Activated B cell treated with CpG ODN at 0.5 μM for 24 hours (primary cell): Measurements from ENCODE around the gene NNMT. TPM values are rescaled to one million over a fixed set of nuclear protein-coding genes. Genes with fewer than 3 reads are reported as not detected.

Experiments used
- ATAC-seq: fragments of 200-7000 bp; cut with Tn5 transposase; one replicate; pipeline ENCODE4 v1.10.0; 2021; ENCODE audit warnings: low read depth, mild to moderate bottlenecking, moderate library complexity
- CTCF ChIA-PET: fragments of 350-600 bp; sonication (Branson Sonifier 250); formaldehyde crosslinking; loops from one replicate; lab custom pipeline; 2021; ENCODE audit warnings: antibody characterized with exemption; lab: Charles Lee
- POLR2A ChIA-PET: fragments of 350-600 bp; sonication (Branson Sonifier 250); formaldehyde crosslinking; loops from one replicate; lab custom pipeline; 2021; ENCODE audit warnings: antibody characterized with exemption; lab: Charles Lee
- DNase-seq: peaks from one replicate; pipeline ENCODE4 v3.0.0; 2022
- H3K27ac Mint-ChIP-seq: one replicate; pipeline ENCODE4 v1.8.0; 2020; ENCODE audit warnings: mixed read lengths
- H3K27me3 Mint-ChIP-seq: one replicate; pipeline ENCODE4 v1.8.0; 2021; ENCODE audit warnings: mixed read lengths
- H3K36me3 Mint-ChIP-seq: one replicate; pipeline ENCODE4 v1.8.0; 2021; ENCODE audit warnings: low read depth, mixed read lengths
- H3K4me1 Mint-ChIP-seq: one replicate; pipeline ENCODE4 v1.8.0; 2021; ENCODE audit warnings: mixed read lengths
- H3K4me3 Mint-ChIP-seq: one replicate; pipeline ENCODE4 v1.8.0; 2020; ENCODE audit warnings: mild to moderate bottlenecking, mixed read lengths
- H3K9me3 Mint-ChIP-seq: one replicate; pipeline ENCODE4 v1.8.0; 2020; ENCODE audit warnings: mixed read lengths
- CTCF ChIP-seq: fragments of 200-600 bp; IDR thresholded peaks from one replicate; pipeline ENCODE4 v1.8.0; 2022; ENCODE audit warnings: antibody characterized with exemption, mild to moderate bottlenecking
- intact Hi-C: fragments of 100-400 bp; cut with micrococcal nuclease; formaldehyde crosslinking; loops from one replicate; pipeline ENCODE4 v1.15.1; 2024
- total RNA-seq: library from RNA; stranded (reverse); gene quantifications from 2 replicates; pipeline ENCODE4 v1.2.3, GENCODE V29; 2022

NNMT gene
- total RNA-seq, 1 donor from 2014 or later = not detected

- H3K4me1 Mint-ChIP-seq = no peaks in the 10 kb centered on the region
- TF ChIP-seq CTCF = no peak
- DNase-seq = no peak
- intact Hi-C loops = no loop called here
- POLR2A ChIA-PET = no interaction called here
- no peaks in the 10 kb centered on the region for H3K9me3 Mint-ChIP-seq
- H3K27ac Mint-ChIP-seq = no peak overlapping the region
- no peak for ATAC-seq
- H3K27me3 Mint-ChIP-seq = peaks cover 16% of the 10 kb centered on the region
- H3K36me3 Mint-ChIP-seq = no peaks in the 10 kb centered on the region
- H3K4me3 Mint-ChIP-seq = no peak overlapping the region
- CTCF ChIA-PET = no interaction called here
These were observed 17.7 kb upstream of the NNMT start for GRCh38 chr11:114278342-114279065.

GRCh38 chr11:114279792-114280546, 16.2 kb upstream of the NNMT start:
- ChIA-PET CTCF (no interaction called here), POLR2A (no interaction called here)
- peaks cover 9% of the 10 kb centered on the region for H3K27me3 Mint-ChIP-seq
- TF ChIP-seq CTCF = no peak
- ATAC-seq (no peak), DNase-seq (no peak)
- no peak overlapping the region for H3K4me3 Mint-ChIP-seq
- H3K4me1 Mint-ChIP-seq = no peaks in the 10 kb centered on the region
- H3K36me3 Mint-ChIP-seq = no peaks in the 10 kb centered on the region
- no peaks in the 10 kb centered on the region for H3K9me3 Mint-ChIP-seq
- intact Hi-C loops = no loop called here
- no peak overlapping the region for H3K27ac Mint-ChIP-seq

- H3K27ac Mint-ChIP-seq = no peak overlapping the region
- H3K4me3 Mint-ChIP-seq = no peak overlapping the region
- no peak for TF ChIP-seq CTCF
- no peak for DNase-seq
- intact Hi-C loops = no loop called here
- POLR2A ChIA-PET = no interaction called here
- peaks cover 9% of the 10 kb centered on the region for H3K27me3 Mint-ChIP-seq
- no peaks in the 10 kb centered on the region for H3K4me1 Mint-ChIP-seq
- no peaks in the 10 kb centered on the region for H3K36me3 Mint-ChIP-seq
- H3K9me3 Mint-ChIP-seq = no peaks in the 10 kb centered on the region
- no peak for ATAC-seq
- CTCF ChIA-PET = no interaction called here
These were observed 15.5 kb upstream of the NNMT start for GRCh38 chr11:114280696-114281095.

- no peaks in the 10 kb centered on the region for H3K4me1 Mint-ChIP-seq
- peaks cover 9% of the 10 kb centered on the region for H3K27me3 Mint-ChIP-seq
- H3K9me3 Mint-ChIP-seq = no peaks in the 10 kb centered on the region
- CTCF ChIA-PET = no interaction called here
- POLR2A ChIA-PET = no interaction called here
- no peak for TF ChIP-seq CTCF
- DNase-seq (no peak), ATAC-seq (no peak)
- no peak overlapping the region for H3K27ac Mint-ChIP-seq
- no peak overlapping the region for H3K4me3 Mint-ChIP-seq
- intact Hi-C loops = no loop called here
- H3K36me3 Mint-ChIP-seq = no peaks in the 10 kb centered on the region
These were observed 14.7 kb upstream of the NNMT start for GRCh38 chr11:114281388-114281956.

GRCh38 chr11:114282488-114282887, 13.7 kb upstream of the NNMT start:
- no peaks in the 10 kb centered on the region for H3K36me3 Mint-ChIP-seq
- H3K9me3 Mint-ChIP-seq = no peaks in the 10 kb centered on the region
- no peak overlapping the region for H3K27ac Mint-ChIP-seq
- TF ChIP-seq CTCF = no peak
- no peak overlapping the region for H3K4me3 Mint-ChIP-seq
- DNase-seq (no peak), ATAC-seq (no peak)
- intact Hi-C loops = no loop called here
- POLR2A ChIA-PET = no interaction called here
- no peaks in the 10 kb centered on the region for H3K4me1 Mint-ChIP-seq
- peaks cover 7% of the 10 kb centered on the region for H3K27me3 Mint-ChIP-seq
- CTCF ChIA-PET = no interaction called here
